Mucosa of descending colon (tissue), 3 donors: ENCODE data around the gene EIF2B2. TPM values are rescaled to one million over a fixed set of nuclear protein-coding genes. Genes with fewer than 3 reads are reported as not detected.

Experiments
- ATAC-seq: fragments of 200-7000 bp; cut with Tn5 transposase; one replicate; pipeline ENCODE4 v1.9.1; 2020; ENCODE audit warnings: mild to moderate bottlenecking, moderate library complexity
- DNase-seq, 3 donors: peaks; one replicate each; pipeline ENCODE4 v3.0.0-alpha.2; 2020
- H3K36me3 ChIP-seq: fragments of 200-600 bp; one replicate; pipeline ENCODE4 v1.8.0; 2021; ENCODE audit warnings: low read depth, mild to moderate bottlenecking
- H3K4me1 ChIP-seq: fragments of 200-600 bp; one replicate; pipeline ENCODE4 v1.8.0; 2021; ENCODE audit warnings: low read depth, mild to moderate bottlenecking
- H3K4me3 ChIP-seq: fragments of 200-600 bp; one replicate; pipeline ENCODE4 v1.8.0; 2021; ENCODE audit warnings: mild to moderate bottlenecking
- H3K9me3 ChIP-seq: fragments of 200-600 bp; one replicate; pipeline ENCODE4 v1.8.0; 2021; ENCODE audit warnings: mild to moderate bottlenecking
- intact Hi-C, 2 donors: fragments of 100-400 bp; cut with DNase I in 1 of 2; cut with micrococcal nuclease in 1 of 2; formaldehyde crosslinking; loops; one replicate each; pipeline versions ENCODE4 v1.11.0 to v1.11.1; 2022; cut with DNase I, micrococcal nuclease
- total RNA-seq, 3 donors: library from RNA; stranded (reverse); fragmentation: NEBNext Ultra II Directional in 2 of 3; extraction: Animal tissue kit (Norgen Biotek cat#: 25700) in 2 of 3; gene quantifications; one replicate each; pipeline versions ENCODE4 v1.2.1 to v1.2.4, GENCODE V29; 2021 to 2023
- TF ChIP-seq, protein P1 (sequence below): fragments of 200-600 bp; IDR thresholded peaks from one replicate; pipeline ENCODE4 v1.8.0; 2022; ENCODE audit warnings: antibody characterized with exemption, mild to moderate bottlenecking
- donor health status: DM: no; HTN: no; CAD: no; lungs with moderate emphysema.
- donor health status: DM: no; HTN: no; CAD: no.
- donor health status: DM: no; HTN: yes; CAD: no.

EIF2B2 gene
- total RNA-seq, 3 donors from 2014 or later, result 40.6 to 50.9 (median 46.3) TPM

DNA sequence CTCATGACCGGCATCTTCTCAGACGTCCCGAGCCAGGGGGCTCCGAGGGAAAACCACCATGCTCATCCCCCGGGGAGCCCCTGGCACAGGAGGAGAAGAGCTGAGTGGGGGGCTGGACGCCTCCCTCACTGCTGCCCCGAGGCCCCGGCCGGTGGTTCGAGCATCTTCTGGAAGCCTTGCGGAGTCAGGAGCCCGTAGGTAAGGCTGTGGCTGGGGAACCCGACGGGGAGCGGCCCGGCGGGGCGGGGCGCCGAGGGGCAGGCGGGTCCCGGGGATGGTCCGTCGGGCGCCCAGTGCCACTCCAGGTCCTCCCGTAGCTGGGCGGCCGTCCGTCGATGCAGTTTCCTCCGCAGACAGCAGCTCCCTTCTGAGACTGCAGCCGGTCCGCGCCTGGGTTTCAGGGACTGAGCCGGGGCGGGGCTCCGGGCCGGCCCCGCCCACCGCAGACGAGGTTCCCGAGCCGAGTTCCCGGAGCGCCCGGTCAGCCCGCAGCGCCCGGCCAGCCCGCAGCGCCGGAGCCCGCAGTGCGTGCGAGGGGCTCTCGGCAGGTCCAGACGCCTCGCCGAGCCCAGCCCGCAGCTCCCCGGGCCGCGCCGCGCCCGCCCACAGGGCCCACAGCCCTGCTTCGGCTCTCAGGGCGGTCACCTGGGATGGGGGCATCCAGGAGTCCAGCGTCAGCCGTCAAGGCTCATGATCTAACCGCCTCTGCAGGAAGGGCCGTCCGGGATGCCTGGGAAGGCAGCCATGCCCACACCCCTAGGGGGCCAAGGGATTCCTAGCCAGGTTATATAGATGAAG, 47.3 kb upstream of the EIF2B2 start, which contains the start of gene PGF:
TSS of gene PGF (minus strand) at position 369 of the 798 bp plus-strand sequence. CDS start at position 14, 355 bp downstream.
- TF ChIP-seq, protein P1, sequence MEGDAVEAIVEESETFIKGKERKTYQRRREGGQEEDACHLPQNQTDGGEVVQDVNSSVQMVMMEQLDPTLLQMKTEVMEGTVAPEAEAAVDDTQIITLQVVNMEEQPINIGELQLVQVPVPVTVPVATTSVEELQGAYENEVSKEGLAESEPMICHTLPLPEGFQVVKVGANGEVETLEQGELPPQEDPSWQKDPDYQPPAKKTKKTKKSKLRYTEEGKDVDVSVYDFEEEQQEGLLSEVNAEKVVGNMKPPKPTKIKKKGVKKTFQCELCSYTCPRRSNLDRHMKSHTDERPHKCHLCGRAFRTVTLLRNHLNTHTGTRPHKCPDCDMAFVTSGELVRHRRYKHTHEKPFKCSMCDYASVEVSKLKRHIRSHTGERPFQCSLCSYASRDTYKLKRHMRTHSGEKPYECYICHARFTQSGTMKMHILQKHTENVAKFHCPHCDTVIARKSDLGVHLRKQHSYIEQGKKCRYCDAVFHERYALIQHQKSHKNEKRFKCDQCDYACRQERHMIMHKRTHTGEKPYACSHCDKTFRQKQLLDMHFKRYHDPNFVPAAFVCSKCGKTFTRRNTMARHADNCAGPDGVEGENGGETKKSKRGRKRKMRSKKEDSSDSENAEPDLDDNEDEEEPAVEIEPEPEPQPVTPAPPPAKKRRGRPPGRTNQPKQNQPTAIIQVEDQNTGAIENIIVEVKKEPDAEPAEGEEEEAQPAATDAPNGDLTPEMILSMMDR, result no peak
- no peaks in the 10 kb centered on the region for H3K36me3 ChIP-seq
- ATAC-seq, result peak; percentile 89
- intact Hi-C loops, result loop anchor here in 1 of 2 donors (10.0 kb wide), 1 partner anchor 49 kb away; the partner anchor contains the start of gene EIF2B2
- DNase-seq, result peak; percentile 75 to 83 (median 79)
- H3K4me3 ChIP-seq, result no peak within 1 kb of the TSS
- H3K4me1 ChIP-seq, result peaks cover 20% of the 10 kb centered on the region
- H3K9me3 ChIP-seq, result no peaks in the 10 kb centered on the region

DNA sequence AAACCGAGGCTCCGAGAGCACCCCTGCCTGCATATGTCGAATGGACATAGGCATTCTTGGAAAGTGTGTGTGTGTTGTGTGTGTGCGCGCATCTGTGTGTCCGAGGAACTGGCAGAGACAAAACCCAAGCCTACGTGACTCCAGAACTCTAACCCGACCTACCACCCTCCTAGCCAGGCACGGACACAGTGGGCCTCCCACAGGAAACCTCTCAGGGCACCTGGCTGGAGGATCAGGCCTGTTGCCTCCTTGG, 46.8 kb upstream of the EIF2B2 start:
- intact Hi-C loops, result loop anchor here in 1 of 2 donors (10.0 kb wide), 1 partner anchor 49 kb away; the partner anchor contains the start of gene EIF2B2
- TF ChIP-seq, protein P1, result no peak
- Histone ChIP-seq H3K4me3 (no peak overlapping the region), H3K4me1 (peaks cover 18% of the 10 kb centered on the region), H3K9me3 (no peaks in the 10 kb centered on the region), H3K36me3 (no peaks in the 10 kb centered on the region)
- ATAC-seq (no peak), DNase-seq (no peak)

DNA sequence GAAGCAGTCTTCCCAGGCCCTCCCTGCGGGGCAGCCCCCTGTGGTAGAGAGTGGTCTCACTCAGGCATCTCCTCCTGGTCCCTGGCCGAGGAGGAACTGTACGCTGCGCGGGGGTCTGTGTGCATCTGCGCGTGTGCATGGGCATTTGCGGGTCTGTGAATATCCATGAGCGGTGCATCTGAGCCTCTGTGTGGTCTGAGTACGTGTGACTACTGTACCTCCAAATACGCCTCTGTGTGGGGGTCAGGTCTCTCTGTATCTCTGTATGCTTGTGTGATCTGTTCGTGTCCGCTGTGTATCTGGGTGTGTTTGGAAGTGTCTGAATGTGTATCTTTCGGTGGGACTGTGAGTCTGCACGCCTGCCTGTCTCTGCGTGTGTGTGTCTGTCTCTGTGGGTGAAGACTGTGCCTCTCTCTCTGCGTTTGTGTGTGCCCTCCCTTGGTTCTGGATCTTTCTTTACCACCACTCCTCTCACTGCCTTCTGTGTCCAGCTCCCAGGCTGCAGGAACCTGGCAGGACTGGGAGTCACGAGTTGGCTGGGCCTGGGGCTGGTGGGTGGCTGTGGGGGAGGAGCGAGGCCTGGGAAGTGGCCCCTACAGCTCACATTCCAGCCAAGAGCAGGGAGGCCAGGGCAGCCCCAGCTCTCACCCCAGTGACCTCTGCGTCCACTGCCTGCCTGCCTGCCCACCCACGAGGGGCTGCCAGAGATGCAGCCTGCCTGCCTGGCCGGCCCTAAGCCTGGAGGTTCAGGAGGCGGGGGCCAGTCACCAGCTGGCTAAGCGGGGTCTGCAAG, 46.2 kb upstream of the EIF2B2 start:
- intact Hi-C loops, result loop anchor here in 1 of 2 donors (10.0 kb wide), 1 partner anchor 48 kb away; the partner anchor contains the start of gene EIF2B2
- DNase-seq (no peak), ATAC-seq (no peak)
- Histone ChIP-seq H3K4me1 (peaks cover 13% of the 10 kb centered on the region), H3K36me3 (no peaks in the 10 kb centered on the region), H3K4me3 (no peak overlapping the region), H3K9me3 (no peaks in the 10 kb centered on the region)
- TF ChIP-seq, protein P1, result no peak

DNA sequence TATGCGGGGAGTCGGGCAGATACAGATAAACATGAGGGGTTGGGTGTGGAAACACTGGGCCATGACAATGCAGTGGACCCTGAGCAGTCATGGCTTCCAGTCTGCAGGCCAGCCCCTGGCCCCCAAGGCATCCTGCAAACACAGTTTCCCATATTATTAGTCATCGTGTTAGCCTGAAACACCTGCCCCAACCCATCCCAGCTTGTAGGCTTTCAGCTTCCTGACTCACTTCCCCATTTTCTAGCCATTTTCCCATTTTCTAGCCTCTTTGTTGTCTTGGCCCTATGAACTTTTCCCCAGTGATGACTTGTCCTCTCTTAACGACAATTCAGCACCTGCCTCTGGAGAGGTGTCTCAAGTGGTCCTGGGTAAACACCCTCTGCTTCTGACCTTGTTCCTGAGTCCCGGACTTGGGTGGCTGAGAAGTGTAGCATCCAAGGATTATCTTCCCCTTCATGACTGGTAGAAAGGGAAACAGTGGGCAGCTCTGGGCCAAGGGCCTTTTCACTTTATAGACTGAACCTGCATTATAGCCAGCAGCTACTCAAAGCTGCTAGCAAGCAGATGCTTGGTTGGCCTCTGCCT, 43.0 kb upstream of the EIF2B2 start:
- no peaks in the 10 kb centered on the region for H3K36me3 ChIP-seq
- no peak overlapping the region for H3K4me3 ChIP-seq
- H3K9me3 ChIP-seq, result no peaks in the 10 kb centered on the region
- peaks cover 5% of the 10 kb centered on the region for H3K4me1 ChIP-seq
- ATAC-seq, result no peak
- TF ChIP-seq, protein P1, result no peak
- no peak for DNase-seq
- intact Hi-C loops, result loop anchor here in 1 of 2 donors (10.0 kb wide), 1 partner anchor 45 kb away; the partner anchor contains the start of gene EIF2B2

DNA sequence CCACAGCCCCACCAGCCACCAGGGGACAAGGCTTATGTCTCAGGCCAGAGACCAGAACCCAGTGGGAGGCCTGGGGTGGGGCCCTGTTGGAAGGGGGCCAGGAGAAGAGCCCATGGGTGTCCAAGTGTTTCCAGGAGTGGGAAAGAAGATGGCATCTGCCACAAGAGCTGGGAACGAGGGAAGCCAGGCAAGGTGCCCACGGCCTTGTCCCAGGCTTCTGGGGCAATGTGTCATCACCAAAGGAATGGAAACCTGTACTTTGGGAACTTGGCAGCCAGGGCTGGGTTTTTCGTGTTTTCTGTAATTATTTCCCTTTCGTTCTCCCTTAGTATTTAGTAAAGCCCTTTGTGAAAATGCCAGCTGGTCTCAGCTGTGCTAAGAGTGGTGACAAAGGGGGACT, 42.0 kb upstream of the EIF2B2 start:
- no peak for ATAC-seq
- TF ChIP-seq, protein P1, result no peak
- intact Hi-C loops, result no loop called here
- no peaks in the 10 kb centered on the region for H3K36me3 ChIP-seq
- no peaks in the 10 kb centered on the region for H3K4me1 ChIP-seq
- H3K4me3 ChIP-seq, result no peak overlapping the region
- DNase-seq, result no peak
- no peaks in the 10 kb centered on the region for H3K9me3 ChIP-seq
